Mucosa of gallbladder (tissue), 1 donor: ENCODE results near the gene TMEM191C. TPM values are rescaled to one million over a fixed set of nuclear protein-coding genes. Genes with fewer than 3 reads are reported as not detected.
"Not testable (repeated sequence)": the region's sequence is repeated elsewhere in the genome, so short reads cannot be mapped to it uniquely, and the experiment has no call there.

Experiments used
- DNase-seq: peaks from one replicate; pipeline ENCODE4 v3.0.0-alpha.2; 2020; ENCODE audit warnings: low spot score
- total RNA-seq: library from RNA; stranded (reverse); gene quantifications from one replicate; pipeline ENCODE4 v1.2.1, GENCODE V29; 2021
- donor health status: DM: no; HTN: no; CAD: no.

Gene TMEM191C
- total RNA-seq, 1 donor from 2014 or later = 2.8 TPM

DNA sequence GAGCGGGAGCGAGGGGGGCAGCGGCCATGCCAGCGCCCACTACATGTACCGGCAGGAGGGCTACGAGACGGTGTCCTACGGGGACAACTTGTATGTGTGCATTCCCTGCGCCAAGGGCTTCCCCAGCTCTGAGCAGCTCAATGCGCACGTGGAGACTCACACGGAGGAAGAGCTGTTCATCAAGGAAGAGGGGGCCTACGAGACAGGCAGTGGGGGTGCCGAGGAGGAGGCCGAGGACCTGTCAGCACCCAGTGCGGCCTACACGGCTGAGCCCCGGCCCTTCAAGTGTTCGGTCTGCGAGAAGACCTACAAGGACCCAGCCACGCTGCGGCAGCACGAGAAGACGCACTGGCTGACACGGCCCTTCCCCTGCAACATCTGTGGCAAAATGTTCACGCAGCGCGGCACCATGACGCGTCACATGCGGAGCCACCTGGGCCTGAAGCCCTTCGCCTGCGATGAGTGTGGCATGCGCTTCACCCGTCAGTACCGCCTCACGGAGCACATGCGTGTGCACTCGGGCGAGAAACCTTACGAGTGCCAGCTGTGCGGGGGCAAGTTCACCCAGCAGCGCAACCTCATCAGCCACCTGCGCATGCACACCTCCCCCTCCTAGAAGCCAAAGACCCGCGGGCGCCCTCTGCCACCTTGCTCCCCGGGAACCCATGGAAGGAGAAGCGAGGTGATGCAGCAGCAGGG is 20.9 kb upstream of the TMEM191C start:
- peak; percentile 6 for DNase-seq

DNA sequence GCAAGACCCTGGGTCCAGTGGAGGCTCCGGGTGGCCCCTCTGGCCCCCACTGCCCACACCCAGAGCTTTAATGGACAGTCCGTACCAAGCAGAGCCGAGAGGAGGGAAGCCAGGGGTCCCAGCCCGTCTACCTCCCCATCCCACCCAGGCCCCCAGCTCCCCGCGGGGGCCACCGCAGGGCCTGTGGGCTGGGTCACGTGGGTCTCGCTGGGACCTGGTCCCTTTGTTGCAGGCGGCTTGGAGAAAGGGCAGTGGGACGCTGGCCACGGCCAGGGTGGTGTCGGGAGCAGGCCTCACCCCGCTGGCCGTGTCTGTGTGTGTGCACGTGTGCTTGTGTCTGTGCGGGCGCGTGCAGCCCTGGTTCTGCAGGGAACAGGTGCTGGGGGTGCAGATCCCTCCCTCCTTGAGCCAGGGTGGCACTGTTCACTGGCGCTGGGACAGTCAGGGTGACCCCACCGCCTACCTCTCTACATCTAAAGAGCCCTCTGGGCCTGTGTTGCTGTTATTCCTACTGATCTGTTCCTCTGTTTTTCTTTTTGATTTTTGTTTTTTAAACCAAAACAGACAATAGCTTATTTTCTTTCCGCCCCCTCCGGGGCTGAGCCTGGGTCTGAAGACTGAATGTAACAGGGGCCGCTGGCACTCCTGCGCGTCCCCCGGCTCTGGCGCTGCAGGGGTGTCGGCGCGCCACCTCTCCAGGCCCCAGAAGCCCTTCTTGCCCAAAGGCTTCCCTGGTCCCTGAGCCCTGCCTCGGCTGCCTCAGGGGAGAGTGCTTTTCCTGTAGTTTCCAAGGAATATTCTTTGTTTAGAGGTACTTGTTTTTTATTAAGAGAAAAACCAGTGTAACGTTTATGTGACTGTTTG is 20.1 kb upstream of the TMEM191C start:
- peak; percentile 6 for DNase-seq

DNA sequence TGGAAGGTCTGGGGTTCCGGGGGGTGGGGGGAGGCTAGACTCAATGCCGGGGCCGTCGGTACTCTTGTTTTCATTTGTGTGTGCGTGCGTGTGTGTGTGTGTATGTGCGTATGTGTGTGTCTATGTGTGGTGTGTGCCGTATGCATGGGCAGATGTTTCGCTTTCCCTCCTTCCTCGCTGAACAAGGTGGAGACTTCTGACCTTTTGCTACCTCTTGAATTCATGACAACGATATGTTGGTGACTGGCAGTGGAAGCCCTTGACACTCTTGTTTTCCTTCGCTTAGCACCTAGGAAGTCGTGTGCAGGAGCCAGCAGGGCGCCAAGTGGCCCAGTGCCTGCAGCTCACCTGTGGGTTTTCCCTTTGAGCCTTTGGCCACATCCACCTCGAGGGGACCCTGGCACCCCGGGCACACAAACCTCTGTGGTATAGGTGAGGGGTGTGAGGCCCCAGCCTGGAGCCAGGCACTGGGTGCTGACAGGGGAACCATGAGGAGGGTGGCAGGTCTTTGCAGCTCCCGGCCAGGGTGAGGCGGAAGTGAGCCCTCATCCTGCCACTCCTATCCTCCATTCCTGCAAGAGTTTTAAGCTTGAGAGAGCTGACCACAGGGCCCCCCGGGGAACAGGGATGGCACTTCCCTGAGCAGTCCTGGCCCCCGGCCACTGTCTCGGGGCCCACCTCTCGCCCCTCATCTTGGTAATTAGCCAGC is 19.3 kb upstream of the TMEM191C start:
- DNase-seq = peak; percentile 6

DNA sequence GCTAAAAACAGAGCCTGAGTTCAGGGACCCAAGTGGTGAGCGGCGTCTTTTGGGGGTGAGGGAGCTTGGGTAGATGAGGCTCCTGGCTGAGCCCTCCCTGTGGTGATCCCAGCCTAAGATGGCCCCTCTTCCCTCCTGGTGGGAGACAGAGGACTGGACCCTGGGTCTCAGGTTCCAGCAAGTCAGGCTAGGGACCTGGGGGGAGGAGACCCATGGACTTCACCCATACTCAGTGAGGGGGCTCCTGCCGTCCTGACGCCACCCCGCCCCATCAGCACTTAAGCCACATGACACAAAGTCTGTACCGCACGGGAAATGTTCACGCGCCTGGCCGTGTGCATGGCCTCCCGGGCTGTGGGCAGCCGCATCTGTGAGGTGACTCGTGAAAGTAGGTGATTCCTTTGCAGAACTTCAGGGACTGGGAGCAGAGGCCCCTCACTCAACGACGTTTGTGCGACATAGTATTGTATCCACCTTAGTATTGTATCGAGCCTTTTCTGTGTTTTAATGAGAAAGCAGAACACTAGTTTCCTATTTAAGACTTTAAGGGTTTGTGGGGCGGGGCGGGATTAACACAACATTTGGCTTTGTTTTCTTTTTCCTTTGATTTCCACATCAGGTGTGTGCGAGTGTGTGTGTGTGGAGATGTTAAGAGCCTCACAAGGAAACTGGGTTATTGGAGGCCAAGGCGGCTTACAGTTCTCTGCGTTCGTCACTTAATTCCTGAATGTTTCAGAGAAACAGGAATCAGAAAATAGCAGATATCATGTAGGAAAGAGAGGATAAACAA is 18.4 kb upstream of the TMEM191C start:
- DNase-seq = peak; percentile 9

DNA sequence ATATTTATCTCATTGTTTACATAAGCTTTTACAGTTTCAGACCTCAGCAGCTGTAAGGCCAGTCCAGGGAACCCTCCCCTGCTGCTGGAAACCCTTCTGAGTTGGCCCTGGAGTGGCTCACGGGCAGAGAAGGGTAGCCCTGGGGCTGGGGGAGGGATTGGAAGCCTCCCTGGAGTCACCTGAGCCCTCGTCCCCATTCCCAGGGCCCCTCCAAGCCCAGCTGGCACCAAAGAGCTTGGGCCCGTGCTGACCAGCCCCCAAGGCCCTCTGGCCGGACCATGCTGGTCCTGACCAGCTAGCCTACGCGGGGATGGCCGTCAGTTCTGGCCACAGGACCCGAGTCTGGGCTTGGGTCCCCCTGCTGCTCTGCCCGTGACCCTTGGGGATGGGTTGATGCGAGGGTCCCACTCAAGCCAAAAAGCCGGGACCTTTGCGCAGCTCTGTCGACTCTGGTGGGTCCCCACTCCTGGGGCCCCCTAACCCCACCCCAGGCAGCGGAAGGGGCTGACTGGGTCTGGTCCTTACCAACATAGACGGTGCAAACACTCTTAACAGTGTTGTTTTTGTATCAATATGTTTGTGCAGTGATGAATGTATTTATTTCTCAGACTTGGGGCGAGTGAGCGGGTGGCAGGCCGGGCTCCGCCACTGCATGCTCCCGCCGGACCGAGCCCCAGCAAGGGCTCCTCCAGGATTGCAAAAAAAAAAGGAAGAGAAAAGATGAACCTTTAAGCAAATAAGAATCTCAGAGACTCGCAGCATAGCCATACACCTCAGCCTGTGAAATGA is 17.5 kb upstream of the TMEM191C start:
- DNase-seq = peak; percentile 7

DNA sequence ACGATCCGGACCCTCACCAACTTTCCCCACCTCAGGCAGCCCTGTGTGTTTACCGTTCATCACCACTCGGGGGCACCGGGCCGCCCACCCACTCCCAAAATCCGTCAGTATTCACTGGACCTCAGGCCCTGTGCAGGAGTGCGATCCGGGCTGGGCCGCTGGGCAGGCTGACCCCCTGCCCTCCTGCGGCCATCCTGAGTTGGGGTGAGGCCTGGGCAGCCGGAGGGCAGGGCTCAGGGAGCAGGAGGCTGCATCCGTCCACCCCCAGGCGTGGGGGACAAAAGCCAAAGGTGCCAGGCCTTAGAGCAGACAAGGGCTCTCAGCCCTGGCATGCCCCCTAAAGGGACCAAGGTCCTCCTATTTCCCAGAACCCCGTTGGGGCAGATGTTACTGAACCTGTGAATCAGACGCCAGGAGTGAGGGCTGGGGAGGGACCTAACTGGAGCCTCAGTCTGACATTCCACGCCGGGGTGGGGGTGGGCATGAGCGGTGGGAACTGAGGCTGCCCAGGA is 16.8 kb upstream of the TMEM191C start:
- peak; percentile 9 for DNase-seq

DNA sequence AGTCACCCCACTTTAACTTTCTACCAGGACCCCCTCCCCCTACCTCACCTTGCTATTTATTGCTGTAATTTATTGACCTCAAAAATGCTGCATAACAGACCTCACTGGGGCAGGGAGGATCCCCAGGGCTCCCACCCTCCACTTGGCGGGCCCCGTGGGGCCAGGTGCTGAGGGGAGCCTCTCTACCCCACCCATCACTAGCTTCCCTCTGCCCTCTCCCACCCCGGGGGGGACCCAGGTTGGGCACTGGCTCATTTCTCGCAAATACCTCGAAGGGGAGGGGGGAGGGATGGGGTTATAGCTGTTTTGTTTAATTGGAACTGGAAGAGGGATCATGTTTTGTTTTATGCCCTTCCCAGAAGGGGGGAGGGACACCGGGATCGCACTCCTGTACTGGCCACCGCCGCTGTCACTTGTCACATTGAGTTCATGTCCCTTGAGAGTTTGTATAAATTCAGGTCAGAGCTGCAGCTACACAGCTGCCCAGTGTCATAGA is 16.3 kb upstream of the TMEM191C start:
- peak; percentile 5 for DNase-seq

DNA sequence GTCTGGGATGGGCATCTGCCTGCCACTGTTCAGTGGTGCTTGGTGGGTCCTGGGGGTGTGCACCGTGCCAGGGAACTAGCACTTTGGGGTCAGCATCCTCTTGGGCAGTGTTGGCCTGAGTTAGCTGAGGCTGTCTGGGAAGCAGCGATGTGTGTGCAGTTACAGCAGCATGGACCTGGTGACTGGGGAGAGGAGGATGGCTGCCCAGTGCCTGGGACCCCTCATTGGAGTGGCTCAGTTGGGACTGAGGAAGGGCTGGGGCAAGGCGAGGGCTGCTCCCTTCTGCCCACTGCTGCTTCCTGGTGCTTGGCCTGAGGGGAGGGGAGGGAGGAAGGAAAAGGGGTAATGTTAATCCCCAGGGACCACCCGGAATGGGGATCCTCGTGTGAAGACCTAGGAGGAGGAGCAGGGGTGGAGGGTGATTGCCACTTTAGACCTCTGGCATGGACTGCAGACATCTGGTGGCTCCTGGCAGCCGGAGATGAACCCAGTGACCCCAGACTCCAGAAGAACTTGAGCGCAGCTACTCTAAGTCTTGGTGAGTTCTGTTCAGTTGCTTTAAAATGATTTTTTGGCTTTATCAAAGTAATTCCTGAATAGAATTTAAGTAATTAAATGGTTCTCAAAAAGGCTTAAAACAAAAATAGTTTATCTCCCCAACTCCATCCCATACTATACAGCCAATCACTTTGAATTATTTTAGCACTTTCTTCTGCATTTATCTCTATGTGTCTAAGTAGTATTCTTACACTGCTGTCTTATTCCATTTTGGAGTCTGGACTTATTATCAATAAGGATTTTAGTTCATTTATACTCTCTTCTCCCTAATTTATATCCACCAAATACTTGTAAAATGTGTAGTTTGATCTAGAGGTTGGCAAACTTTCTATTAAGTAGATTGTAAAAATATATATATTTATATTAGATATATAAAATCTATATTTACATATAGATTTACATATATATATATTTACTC is 15.4 kb upstream of the TMEM191C start:
- DNase-seq = peak; percentile 5

DNA sequence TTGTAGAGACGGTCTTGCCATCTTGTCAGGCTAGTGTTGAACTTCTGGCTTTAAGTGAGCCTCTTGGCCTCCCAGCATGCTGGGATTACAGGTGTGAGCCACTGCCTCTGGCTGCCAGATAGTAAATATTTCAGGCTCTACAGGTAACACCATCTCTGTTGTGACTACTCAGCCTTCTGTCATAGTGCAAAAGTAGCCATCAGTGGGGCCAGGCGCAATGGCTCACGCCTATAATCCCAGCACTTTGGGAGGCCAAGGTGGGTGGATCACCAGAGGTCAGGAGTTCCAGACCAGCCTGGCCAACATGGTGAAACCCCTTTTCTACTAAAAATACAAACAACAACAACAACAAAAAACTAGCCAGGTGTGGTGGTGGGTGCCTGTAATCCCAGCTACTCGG is 14.5 kb upstream of the TMEM191C start:
- not testable (repeated sequence) for DNase-seq

DNA sequence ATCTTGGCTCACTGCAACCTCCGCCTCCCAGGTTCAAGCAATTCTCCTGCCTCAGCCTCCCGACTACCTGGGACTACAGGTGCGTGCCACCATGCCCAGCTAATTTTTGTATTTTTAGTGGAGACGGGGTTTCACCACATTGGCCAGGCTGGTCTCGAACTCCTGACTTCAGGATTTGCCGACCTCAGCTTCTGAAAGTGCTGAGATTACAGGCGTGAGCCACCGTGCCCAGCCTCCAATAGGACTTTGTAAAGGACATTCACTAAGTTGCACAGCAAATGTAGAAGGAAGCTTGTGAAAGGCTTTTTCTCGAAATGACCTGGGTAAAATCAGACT is 12.2 kb upstream of the TMEM191C start:
- DNase-seq = peak; percentile 4

DNA sequence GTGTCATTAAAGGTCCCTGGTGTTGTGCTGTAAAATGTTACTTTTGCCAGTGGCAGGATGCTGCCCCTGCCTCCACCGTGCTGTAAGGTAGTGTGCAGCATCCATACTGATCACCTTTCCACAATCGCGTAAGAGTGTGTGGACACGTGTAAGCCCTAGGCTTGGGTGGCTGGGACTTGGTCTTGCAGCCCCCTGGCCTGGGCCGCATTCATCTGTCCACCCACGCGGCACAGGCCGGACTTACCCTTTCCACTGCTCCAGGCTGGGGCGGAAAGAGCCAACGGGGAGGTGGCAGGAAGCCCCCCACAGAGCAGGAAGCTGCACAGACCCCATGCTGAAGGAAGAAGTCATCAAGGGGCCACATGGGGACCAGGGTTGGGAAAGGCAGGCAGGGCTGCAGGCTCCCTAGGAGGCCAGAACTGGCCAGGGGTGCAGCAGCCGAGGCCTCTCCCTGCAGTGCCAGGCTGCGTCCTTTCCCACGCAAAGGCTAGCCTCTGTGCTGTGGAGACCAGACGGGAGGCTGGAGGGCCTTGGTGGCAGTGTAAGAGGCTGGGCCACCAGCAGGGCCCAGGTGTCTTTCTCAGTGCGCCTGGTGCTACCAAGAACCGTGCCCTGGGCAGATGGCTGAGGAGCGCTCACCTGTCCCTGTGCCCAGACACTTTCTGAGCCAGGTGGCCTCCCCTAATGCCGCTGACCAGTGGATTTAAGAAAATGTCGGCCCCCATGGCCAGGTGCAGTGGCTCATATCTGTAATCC is 11.7 kb upstream of the TMEM191C start:
- DNase-seq = peak; percentile 8

DNA sequence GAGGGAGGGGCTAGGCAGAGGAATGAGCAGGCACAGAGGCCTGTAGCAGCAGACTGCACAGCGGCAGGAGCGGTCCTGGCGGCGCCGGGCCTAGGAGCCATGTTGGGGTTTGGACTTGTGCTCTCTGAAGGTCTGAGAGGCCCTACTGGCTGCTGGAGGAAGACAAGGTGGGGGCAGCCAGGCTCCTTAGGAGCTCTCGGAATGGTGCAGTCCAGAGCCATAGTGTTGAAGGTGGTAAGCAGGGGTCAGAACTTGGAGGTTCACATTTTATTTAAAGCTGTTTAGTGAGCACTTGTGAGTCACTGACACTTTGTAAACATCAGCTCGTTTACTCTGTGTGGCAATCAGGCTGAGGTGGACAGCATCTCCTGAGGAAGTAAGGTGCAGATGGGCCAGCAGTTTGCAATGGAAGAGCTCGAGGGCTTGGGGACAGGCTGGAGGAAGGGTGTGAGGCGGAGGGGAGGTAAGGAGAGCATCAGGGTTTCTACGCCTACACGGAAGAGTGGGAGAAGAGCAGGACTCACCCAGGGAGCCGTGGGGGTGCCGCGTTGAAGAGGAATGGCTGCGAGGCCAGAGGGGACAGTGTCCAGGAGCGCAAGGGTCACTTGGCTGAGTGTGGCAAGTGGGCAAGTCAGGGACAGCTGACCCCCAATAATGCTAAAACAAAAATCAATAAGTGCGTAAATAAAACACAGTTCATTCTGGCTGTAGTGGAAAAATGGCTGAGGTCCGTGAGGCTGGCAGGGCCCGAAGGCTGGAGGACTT is 10.0 kb upstream of the TMEM191C start:
- DNase-seq = peak; percentile 9

DNA sequence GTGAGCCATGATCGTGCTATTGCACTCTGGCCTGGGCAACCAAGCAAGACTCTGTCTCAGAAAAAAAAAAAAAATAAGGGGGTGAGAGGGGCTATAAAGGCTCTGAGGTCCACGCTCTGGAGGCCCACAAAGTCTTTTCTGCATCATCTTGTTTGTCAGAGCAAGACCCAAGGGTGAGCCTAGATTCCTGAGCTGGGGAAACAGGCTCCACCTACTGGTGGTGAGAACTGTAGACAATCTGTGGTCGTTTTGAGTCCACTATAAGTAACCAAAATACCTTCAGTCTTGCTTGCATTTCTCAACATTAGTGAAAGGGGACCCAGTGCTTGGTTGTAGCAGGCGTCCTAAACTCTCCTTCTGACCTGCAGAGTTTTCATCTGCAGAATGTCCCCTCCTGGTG is 4.5 kb upstream of the TMEM191C start:
- not testable (repeated sequence) for DNase-seq

DNA sequence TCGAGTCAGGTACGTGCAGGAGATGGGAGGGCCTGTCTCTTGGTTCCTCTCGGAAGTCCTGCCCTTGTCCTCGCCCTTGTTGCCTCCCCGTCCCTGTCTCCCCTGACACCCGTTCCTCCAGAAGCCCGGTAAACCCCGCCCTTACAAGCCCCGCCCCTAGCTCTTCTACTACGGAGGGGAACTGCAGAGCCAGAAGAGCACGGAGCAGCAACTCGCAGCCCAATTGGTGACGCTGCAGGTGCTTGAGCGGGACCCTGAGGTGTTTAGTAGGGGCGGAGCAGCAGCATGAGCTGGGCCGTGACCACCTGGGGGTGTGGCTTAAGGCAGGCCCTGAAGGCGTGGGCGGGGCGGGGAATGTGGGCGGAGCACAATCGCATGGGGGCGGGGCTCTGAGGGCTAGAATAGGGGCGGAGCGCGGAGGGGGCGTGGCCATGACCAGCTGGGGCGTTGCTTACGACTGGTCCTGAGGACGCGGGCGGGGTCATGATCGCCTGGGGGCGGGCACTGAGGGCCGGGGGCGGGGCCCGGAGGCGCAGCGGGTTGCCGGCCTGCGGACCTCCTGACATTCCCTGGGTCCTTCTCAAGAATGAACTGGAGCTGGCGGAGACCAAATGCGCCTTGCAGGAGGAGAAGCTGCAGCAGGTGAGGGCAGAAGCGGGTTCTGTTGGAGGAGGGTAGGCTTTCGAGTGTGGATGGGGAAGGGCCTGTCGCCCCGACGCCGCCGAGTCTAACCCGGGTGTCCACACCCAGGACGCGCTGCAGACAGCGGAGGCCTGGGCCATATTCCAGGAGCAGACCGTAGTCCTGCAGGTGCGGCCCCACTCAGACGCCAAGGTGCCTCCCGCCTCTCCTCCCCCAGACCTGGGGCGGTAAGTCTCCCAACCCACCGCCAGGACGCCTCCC is 1.3 kb downstream of the TMEM191C start:
- DNase-seq = peak; percentile 91

DNA sequence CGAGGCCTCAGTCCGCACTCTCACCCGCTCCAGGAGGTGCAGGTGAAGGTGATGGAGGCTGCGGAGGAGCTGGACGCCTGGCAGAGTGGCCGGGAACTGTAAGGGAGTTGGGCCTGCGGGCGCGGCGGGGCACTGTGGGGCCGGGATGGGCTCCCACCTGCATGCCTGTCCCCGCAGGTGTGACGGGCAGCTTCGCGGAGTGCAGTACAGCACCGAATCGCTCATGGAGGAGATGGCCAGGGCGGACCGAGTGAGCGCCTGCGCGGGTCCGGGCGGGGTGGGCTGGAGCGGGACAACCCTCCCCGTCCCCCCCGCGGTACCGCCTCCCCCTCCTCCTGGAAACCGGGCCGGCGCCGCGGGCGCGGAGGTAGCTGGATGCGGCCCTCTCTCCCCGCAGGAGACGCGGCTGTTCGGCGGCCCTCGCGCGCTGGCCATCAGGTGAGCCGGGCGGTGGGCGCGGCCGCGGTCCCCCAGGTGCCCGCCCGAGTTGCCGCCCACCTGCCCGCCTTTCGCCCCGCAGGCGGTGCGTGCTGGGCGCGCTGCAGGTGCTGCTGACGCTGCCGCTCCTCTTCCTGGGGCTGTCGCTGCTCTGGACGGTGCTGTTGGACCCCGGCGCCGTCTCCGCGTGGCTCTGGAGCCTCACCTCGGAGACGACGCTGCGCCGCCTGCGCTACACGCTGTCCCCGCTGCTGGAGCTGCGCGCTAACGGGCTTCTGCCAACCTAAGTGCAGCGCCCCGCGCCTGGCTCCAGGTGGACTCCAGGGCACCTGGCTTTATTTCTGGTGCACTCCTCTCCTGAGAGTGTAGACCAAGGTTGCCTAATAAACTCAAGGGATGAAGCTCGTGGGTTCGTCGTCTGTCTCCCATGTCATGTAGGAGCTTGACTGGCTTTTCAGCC is 2.2 kb downstream of the TMEM191C start:
- not testable (repeated sequence) for DNase-seq

DNA sequence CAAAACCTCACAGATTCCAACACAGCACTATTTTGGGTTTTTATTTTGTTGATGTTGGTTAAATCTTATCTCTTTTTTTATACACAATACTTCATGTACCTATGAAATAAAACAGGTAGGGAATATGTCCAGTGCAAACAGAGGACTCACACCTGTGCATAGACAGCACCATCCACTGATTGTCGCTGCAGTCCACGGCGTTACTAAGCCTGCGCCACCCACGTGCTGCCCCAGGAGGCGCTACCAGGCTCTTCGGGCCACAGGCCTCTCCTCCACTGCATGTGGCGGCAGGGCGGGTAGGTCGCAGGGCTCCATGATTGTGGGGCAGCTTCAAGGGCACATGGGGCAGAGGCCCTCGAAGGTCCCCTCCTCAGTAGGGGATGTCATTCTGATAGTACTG is 5.8 kb downstream of the TMEM191C start:
- not testable (repeated sequence) for DNase-seq
